Upper lobe of left lung (tissue), 6 donors: ENCODE data around the gene SEC31B. TPM values are rescaled to one million over a fixed set of nuclear protein-coding genes. Genes with fewer than 3 reads are reported as not detected.

Source experiments
- ATAC-seq, 2 donors: fragments of 200-7000 bp; cut with Tn5 transposase; one replicate each; pipeline ENCODE4 v1.9.1; 2022; ENCODE audit warnings: mild to moderate bottlenecking in 2 of 2, moderate library complexity in 2 of 2; ENCODE audit not compliant: low FRiP score in 2 of 2
- DNase-seq, 2 donors: peaks; one replicate each; pipeline ENCODE4 v3.0.0-alpha.2; 2019 to 2020
- H3K27ac ChIP-seq, 4 donors: fragments of 200-600 bp; sonication (generic); one replicate each; pipeline ENCODE4 v1.5.1; 2016 to 2019
- H3K27me3 ChIP-seq, 4 donors: fragments of 200-600 bp; sonication (generic); one replicate each; pipeline ENCODE4 v1.5.1; 2017 to 2019
- H3K36me3 ChIP-seq, 4 donors: fragments of 200-600 bp; sonication (generic); one replicate each; pipeline ENCODE4 v1.5.1; 2016 to 2019
- H3K4me1 ChIP-seq, 4 donors: fragments of 200-600 bp; sonication (generic); one replicate each; pipeline ENCODE4 v1.5.1; 2018 to 2019
- H3K4me3 ChIP-seq, 4 donors: fragments of 200-600 bp; sonication (generic); one replicate each; pipeline ENCODE4 v1.5.1; 2017 to 2019; ENCODE audit warnings: mild to moderate bottlenecking in 2 of 4, moderate library complexity in 1 of 4
- H3K9me3 ChIP-seq, 4 donors: fragments of 200-600 bp; sonication (generic); one replicate each; pipeline ENCODE4 v1.5.1; 2018 to 2019
- EP300 ChIP-seq, 4 donors: sonication (generic); formaldehyde crosslinking; IDR thresholded peaks; one replicate each; pipeline ENCODE4 v1.5.1; 2017; ENCODE audit warnings: antibody characterized with exemption in 4 of 4, control low read depth in 2 of 4
- POLR2A ChIP-seq, 4 donors: fragments of 450-650 bp; IDR thresholded peaks; one replicate each; pipeline ENCODE4 v1.5.1; 2016 to 2017; ENCODE audit warnings: antibody characterized with exemption in 4 of 4, mild to moderate bottlenecking in 2 of 4
- POLR2AphosphoS5 ChIP-seq, 2 donors: sonication (generic); formaldehyde crosslinking; IDR thresholded peaks; one replicate each; pipeline ENCODE4 v1.5.1; 2017; ENCODE audit warnings: antibody characterized with exemption in 2 of 2
- WGBS, 2 donors: methylation state at CpG; one replicate each; pipeline ENCODE4 v1.1.5; 2017 to 2018; 5-methylcytosine and 5-hydroxymethylcytosine counted together
- total RNA-seq, 6 donors: library from RNA; depleted of rRNA in 4 of 6; stranded (reverse); fragments of >200 nt in 4 of 6; gene quantifications; one replicate each; pipeline versions ENCODE4 v1.1.0 to v1.2.1, GENCODE V29; 2016 to 2021
- TF ChIP-seq, protein P1 (sequence below), 6 experiments: fragments of 450-650 bp in 4 of 6; fragments of 200-600 bp in 2 of 6; sonication (generic) in 2 of 6; IDR thresholded peaks; one replicate each; pipeline ENCODE4 v1.5.1; 2016 to 2019; ENCODE audit warnings: antibody characterized with exemption in 6 of 6
- donor health status: DM: no; HTN: no; CAD: no; lungs with moderate emphysema.
- donor health status: DM: no; HTN: yes; CAD: no; lungs with severe emphysema.

SEC31B gene
- total RNA-seq, 6 donors from 2014 or later, result 3.6 to 43.0 (median 10.3) TPM

- 91 to 93% methylated on average over 5 of the region's 5 CpGs for WGBS, 2 donors
- no peaks in the 10 kb centered on the region for H3K9me3 ChIP-seq
- no peaks in the 10 kb centered on the region for H3K27me3 ChIP-seq
- H3K4me3 ChIP-seq, result no peak overlapping the region
- H3K36me3 ChIP-seq, result peaks cover 0 to 28% (median 11%) of the 10 kb centered on the region in 4 donors
- no peak overlapping the region for H3K27ac ChIP-seq
- no peak for ATAC-seq
- DNase-seq, result no peak
- H3K4me1 ChIP-seq, result peaks cover 0 to 6% (median 0%) of the 10 kb centered on the region in 4 donors
- TF ChIP-seq EP300 (IDR thresholded peaks at IDR 0.05) (no peak), POLR2AphosphoS5 (IDR thresholded peaks at IDR 0.05) (no peak), POLR2A (IDR thresholded peaks at IDR 0.05) (no peak)
- TF ChIP-seq, protein P1, sequence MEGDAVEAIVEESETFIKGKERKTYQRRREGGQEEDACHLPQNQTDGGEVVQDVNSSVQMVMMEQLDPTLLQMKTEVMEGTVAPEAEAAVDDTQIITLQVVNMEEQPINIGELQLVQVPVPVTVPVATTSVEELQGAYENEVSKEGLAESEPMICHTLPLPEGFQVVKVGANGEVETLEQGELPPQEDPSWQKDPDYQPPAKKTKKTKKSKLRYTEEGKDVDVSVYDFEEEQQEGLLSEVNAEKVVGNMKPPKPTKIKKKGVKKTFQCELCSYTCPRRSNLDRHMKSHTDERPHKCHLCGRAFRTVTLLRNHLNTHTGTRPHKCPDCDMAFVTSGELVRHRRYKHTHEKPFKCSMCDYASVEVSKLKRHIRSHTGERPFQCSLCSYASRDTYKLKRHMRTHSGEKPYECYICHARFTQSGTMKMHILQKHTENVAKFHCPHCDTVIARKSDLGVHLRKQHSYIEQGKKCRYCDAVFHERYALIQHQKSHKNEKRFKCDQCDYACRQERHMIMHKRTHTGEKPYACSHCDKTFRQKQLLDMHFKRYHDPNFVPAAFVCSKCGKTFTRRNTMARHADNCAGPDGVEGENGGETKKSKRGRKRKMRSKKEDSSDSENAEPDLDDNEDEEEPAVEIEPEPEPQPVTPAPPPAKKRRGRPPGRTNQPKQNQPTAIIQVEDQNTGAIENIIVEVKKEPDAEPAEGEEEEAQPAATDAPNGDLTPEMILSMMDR (IDR thresholded peaks at IDR 0.05), result no peak
Measured at GRCh38 chr10:100507357-100507732, 12.3 kb downstream of the SEC31B start.

GRCh38 chr10:100506596-100507356 lies 12.9 kb downstream of the SEC31B start:
- Histone ChIP-seq H3K4me3 (no peak overlapping the region), H3K36me3 (peaks cover 4 to 33% (median 15%) of the 10 kb centered on the region in 4 donors), H3K27ac (no peak overlapping the region), H3K9me3 (no peaks in the 10 kb centered on the region), H3K4me1 (peaks cover 0 to 6% (median 0%) of the 10 kb centered on the region in 4 donors), H3K27me3 (no peaks in the 10 kb centered on the region)
- ATAC-seq (no peak), DNase-seq (no peak)
- WGBS, 2 donors, result 91 to 95% methylated on average over 5 of the region's 5 CpGs
- TF ChIP-seq, protein P1 (IDR thresholded peaks at IDR 0.05), result no peak
- TF ChIP-seq POLR2AphosphoS5 (IDR thresholded peaks at IDR 0.05), result no peak
- TF ChIP-seq EP300 (IDR thresholded peaks at IDR 0.05), result no peak
- TF ChIP-seq POLR2A (IDR thresholded peaks at IDR 0.05), result no peak

GRCh38 chr10:100505164-100505563 lies 14.5 kb downstream of the SEC31B start:
- DNase-seq, result no peak
- 94 to 100% methylated on average over 2 of the region's 2 CpGs for WGBS, 2 donors
- no peak for ATAC-seq
- H3K36me3 ChIP-seq, result peaks cover 4 to 44% (median 26%) of the 10 kb centered on the region in 4 donors
- H3K27me3 ChIP-seq, result no peaks in the 10 kb centered on the region
- no peak overlapping the region for H3K27ac ChIP-seq
- TF ChIP-seq, protein P1 (IDR thresholded peaks at IDR 0.05), result no peak
- no peak for TF ChIP-seq EP300 (IDR thresholded peaks at IDR 0.05)
- H3K9me3 ChIP-seq, result no peaks in the 10 kb centered on the region
- no peak overlapping the region for H3K4me3 ChIP-seq
- no peaks in the 10 kb centered on the region for H3K4me1 ChIP-seq

- ATAC-seq, result no peak
- H3K27ac ChIP-seq, result no peak overlapping the region
- TF ChIP-seq POLR2AphosphoS5 (IDR thresholded peaks at IDR 0.05), result no peak
- TF ChIP-seq EP300 (IDR thresholded peaks at IDR 0.05), result no peak
- no peak for TF ChIP-seq POLR2A (IDR thresholded peaks at IDR 0.05)
- TF ChIP-seq, protein P1 (IDR thresholded peaks at IDR 0.05), result no peak
Measured at GRCh38 chr10:100504096-100504495, 15.6 kb downstream of the SEC31B start.

More at GRCh38 chr10:100504096-100504495, 15.6 kb downstream of the SEC31B start:
- 78 to 84% methylated on average over 5 of the region's 5 CpGs for WGBS, 2 donors
- DNase-seq, result no peak
- H3K9me3 ChIP-seq, result no peaks in the 10 kb centered on the region
- H3K4me3 ChIP-seq, result no peak overlapping the region
- H3K4me1 ChIP-seq, result no peaks in the 10 kb centered on the region
- no peaks in the 10 kb centered on the region for H3K27me3 ChIP-seq
- H3K36me3 ChIP-seq, result peaks cover 4 to 49% (median 30%) of the 10 kb centered on the region in 4 donors
